HG02852 (cell line): ENCODE results near the gene POLR2F.

Experiments
- ATAC-seq: cut with Tn5 transposase; IDR thresholded peaks from one replicate; pipeline ENCODE4 v1.9.1; 2021; ENCODE audit warnings: mild to moderate bottlenecking, moderate library complexity; ENCODE audit not compliant: unreplicated experiment

The POLR2F gene

GRCh38 chr22:37999236-37999635 lies 45.7 kb downstream of the POLR2F start:
- no peak for ATAC-seq

GRCh38 chr22:37999640-38000272 lies 46.3 kb downstream of the POLR2F start:
- no peak for ATAC-seq

DNA sequence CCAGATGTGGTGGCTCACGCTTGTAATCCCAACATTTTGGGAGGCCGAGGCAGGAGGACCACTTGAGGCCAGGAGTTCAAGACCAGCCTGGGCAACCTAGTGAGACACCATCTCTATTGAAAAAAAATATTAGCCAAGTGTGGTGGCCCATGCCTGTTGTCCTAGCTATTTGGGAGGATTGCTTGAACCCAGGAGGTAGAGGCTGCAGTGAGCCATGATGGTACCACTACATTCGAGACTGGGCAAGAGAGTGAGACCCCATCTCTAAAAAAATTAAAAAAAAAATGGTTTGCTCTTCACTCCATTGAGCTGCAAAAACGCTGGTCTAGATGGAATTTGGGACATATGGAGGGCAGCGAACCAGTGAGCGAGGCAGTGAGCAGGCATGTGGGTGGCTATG lies 52.4 kb downstream of the POLR2F start:
- no peak for ATAC-seq

DNA sequence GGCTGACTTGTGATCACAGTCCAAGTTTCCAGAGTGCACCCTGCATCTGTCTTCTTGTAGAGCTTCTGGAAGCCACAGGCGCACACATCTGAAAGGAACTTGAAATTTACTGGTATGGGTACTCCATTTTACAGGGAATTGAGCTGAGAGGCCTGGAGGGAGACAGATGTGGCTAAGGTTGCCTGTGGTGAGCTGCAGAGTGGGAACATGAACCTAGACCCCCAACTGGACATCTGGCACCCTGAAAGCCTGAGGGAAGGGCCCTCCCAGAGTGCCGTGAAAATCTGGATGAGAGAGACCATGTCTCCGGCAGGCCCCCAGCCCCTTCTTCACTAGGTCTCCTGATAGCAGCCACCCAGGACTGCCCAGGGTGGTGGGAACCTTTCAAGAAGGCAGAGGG lies 53.4 kb downstream of the POLR2F start:
- ATAC-seq: no peak

DNA sequence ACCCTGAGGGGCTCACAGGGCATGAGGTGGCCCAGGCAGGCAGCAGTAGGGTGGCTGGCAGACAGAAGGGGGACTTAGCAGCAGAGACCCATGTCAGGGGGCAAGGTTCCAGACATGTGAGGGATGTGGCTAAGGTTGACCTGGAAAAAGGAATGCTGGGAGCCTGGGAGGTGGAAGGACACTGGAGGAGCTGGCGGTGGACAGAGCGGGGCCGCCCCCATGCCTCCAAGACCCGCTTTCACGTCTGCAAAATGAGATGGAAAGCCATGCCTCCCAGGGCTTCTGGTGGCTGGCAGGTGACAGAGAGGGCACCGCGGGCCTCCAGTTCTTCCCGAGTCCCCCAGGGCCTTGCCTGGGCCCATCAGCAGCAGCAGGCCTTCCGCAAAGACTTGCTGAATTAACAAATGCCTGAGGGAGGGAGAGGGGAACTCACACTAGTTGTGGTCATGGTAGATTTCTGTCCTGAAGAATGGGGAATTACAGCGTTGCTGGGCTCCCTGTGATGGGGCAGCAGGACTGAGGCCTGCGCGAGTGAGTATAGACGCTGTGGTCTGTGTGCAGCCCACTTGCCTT lies 53.9 kb downstream of the POLR2F start:
- ATAC-seq: no peak

DNA sequence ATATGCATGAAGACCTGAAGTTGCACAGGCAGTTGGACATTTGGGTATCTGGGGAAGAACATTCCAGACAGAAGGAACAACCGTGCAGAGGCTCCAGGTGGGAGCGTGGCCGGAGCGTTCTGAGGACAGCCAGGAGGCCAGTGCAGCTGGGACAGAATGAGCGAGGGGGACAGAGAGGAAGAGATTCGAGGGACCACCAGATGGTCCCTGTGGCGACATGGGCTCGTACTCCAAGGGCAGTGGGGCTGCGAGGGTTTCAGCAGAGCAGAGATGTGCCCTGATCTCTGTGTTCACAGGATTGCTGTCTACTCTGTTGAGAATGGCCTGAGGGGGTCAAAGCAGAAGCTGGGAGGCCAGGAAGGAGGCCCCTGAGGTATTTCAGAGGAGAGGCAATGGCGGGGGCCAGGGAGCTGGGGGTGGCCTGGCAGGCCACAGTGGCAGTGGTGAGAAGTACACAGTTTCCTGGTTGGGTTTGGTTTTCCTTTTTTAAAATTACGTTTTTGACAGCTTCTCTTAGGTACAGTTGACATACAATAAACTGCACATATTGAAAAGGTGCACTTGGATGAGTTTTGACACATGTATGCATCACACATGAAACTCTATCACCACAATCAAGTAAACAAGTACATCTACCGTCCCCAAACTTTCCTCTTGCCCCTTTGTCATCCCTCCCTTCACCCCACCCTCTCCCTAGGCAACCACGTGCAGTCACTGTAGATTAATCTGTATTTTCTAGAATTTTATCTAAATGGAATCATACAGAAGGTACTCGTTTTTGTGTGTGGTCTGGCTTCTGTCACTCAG lies 55.7 kb downstream of the POLR2F start:
- ATAC-seq: no peak

DNA sequence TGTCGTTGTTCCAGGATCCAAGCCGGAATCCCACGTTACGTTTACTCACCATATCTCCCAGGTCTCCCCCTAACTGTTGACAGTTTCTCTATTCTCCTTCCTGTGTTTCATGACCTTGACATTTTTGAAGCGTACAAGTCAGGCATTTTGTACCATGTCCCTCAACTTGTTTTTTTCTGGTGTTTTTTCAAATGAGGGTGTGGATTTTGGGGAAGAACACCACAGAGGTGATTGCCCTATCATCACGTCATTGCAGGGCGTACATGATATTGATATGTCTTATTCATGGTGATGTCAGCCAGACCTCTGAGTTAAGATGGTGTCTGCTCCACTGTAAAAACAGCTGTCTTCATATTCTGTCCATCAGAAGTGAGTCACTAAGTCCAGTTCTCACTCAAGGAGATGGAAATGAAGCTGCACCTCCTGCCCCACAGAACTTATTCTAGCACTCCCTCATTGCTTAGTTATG lies 59.1 kb downstream of the POLR2F start:
- ATAC-seq: no peak

GRCh38 chr22:38014083-38014482 lies 60.6 kb downstream of the POLR2F start:
- ATAC-seq: no peak

DNA sequence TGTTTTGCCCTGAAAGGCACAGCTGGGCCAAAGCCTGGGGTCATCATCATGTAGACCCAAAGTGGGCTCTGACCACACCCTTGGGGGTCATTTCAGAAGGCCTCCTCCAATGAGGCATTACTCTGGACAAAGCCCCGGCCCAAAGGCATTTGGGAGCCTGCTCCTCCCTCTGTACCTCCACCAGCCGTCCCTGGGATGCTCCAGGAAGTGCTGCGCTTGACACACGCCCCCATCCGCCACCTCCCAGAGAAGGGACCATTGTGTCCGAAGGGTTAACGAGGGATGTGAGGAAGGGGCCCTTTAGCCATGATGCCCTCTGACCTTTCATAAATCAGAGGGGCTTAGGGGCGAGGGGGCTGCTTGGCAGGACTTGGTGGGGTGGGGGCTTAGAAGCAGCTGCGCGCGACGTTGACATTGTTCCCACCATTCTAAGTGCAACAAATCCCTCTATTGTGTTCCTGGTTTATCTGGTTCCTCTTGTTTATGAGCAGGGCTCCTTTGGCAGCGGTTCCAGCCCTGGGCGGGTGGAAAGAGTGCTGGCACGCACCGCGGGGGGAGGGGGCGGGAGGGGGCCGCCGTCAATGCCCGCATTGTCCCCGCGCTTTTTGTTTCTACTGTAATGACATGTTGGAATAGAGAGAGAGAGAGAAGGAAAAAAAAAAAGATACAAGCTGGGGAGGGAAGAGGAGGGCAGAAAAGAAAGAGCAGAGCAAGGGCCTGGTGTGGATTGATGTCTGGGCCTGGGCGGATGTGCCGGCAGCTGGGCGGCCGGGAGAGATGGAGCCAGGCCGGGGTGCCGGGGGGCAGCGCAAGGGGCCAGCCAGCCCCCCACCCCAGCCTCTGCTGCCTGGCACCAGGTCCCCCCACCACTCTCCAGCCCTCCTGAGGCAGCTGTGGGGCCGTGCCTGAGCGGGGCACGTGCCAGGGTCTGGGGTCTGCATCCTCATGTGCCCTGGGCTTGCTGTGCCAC lies 63.0 kb downstream of the POLR2F start:
- no peak for ATAC-seq

DNA sequence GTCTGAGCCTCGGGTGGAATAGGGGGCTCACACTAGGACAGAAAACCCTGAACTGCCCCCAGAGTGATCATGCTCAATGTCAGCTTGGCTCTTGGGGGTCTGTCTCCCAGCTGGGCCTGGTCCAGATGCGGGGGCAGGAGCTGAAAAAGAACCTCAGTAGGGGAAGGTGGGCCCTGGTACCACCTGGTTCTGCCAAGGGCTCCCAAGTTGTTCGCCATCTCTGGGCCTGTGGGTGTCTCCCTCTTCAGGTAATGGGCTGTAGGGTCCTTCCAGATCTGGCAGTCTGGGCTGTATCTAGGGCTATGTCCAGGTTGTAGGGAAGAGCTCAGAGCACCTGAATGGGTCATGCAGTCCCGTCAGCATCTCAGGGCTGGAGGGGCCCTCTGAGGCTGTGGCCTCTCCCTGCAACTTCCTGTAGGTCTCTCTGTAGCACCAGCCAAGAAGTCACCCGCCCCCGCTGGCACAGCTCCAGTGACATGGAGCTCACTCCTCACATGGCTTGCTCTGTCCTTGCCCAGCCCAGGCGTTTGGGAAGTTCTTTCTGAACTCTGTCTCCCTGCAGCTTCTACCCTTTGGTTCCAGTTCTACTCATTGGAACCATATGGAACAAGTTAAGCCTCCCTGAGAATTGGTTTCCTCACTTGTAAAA lies 63.9 kb downstream of the POLR2F start:
- ATAC-seq: no peak

- no peak for ATAC-seq
These were observed 64.7 kb downstream of the POLR2F start for GRCh38 chr22:38017939-38018885.
